Thoracic aorta (tissue), 2 donors: ENCODE data around the gene CYB5R4. TPM values are rescaled to one million over a fixed set of nuclear protein-coding genes. Genes with fewer than 3 reads are reported as not detected.

Experiments
- ATAC-seq: fragments of 150-250 bp; one replicate; pipeline ENCODE4 v1.8.0; 2017; ENCODE audit warnings: low read depth; ENCODE audit not compliant: insufficient number of reproducible peaks, low FRiP score
- DNase-seq: peaks from one replicate; pipeline ENCODE4 v3.0.0-alpha.2; 2020; ENCODE audit warnings: low spot score
- H3K27ac ChIP-seq, 2 donors: fragments of 200-600 bp; sonication (generic); 1 replicate in 1 of 2; 2 replicates in 1 of 2; pipeline ENCODE4 v1.5.1; 2016; ENCODE audit warnings: mild to moderate bottlenecking in 2 of 2, moderate library complexity in 2 of 2
- H3K27me3 ChIP-seq: fragments of 200-600 bp; sonication (generic); replicated peaks from 2 replicates; pipeline ENCODE4 v1.6.0; 2016; ENCODE audit warnings: mild to moderate bottlenecking; ENCODE audit not compliant: insufficient read depth
- H3K36me3 ChIP-seq: fragments of 200-600 bp; sonication (generic); one replicate; pipeline ENCODE4 v1.5.1; 2016
- H3K4me1 ChIP-seq, 2 donors: fragments of 200-600 bp; sonication (generic); 1 replicate in 1 of 2; 2 replicates in 1 of 2; pipeline versions ENCODE4 v1.5.1 to v1.6.0; 2016; ENCODE audit warnings: low read depth in 2 of 2, mild to moderate bottlenecking in 1 of 2; ENCODE audit not compliant: control insufficient read depth in 1 of 2
- H3K4me3 ChIP-seq: fragments of 200-600 bp; sonication (generic); 2 replicates; pipeline ENCODE4 v1.5.1; 2016; ENCODE audit warnings: mild to moderate bottlenecking
- H3K9me3 ChIP-seq: fragments of 200-600 bp; sonication (generic); 2 replicates; pipeline ENCODE4 v1.5.1; 2016
- total RNA-seq, 2 donors: library from RNA; depleted of rRNA; stranded (reverse); fragments of >200 nt; gene quantifications; one replicate each; pipeline versions ENCODE4 v1.1.0 to v1.2.3, GENCODE V29; 2016
- TF ChIP-seq, protein P1 (sequence below): fragments of 200-600 bp; sonication (generic); IDR thresholded peaks from one replicate; pipeline ENCODE4 v1.5.1; 2019; ENCODE audit warnings: antibody characterized with exemption

CYB5R4 gene
- total RNA-seq, 2 donors from 2014 or later: 9.1 to 16.2 TPM

DNA sequence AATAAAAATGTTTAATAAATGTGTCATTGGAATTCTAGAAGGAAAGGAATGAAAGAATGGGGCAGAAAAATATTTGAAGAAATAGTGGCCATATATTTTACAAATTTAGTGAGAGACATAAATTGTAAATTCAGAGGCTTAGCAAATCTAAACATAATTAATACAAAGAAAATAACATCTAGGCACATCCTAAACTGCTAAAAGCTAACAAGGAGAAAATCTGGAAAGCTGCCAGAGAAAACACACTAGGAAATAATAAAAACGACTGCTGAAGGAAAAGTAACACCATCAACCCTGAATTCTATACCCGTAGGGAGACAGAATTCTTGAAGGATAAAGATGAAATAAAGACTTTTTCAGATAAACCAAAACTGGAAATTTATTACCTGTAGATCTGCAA lies 23.8 kb downstream of the CYB5R4 start:
- H3K36me3 ChIP-seq: no peaks in the 10 kb centered on the region
- DNase-seq (no peak), ATAC-seq (no peak)
- TF ChIP-seq, protein P1, sequence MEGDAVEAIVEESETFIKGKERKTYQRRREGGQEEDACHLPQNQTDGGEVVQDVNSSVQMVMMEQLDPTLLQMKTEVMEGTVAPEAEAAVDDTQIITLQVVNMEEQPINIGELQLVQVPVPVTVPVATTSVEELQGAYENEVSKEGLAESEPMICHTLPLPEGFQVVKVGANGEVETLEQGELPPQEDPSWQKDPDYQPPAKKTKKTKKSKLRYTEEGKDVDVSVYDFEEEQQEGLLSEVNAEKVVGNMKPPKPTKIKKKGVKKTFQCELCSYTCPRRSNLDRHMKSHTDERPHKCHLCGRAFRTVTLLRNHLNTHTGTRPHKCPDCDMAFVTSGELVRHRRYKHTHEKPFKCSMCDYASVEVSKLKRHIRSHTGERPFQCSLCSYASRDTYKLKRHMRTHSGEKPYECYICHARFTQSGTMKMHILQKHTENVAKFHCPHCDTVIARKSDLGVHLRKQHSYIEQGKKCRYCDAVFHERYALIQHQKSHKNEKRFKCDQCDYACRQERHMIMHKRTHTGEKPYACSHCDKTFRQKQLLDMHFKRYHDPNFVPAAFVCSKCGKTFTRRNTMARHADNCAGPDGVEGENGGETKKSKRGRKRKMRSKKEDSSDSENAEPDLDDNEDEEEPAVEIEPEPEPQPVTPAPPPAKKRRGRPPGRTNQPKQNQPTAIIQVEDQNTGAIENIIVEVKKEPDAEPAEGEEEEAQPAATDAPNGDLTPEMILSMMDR: no peak
- H3K9me3 ChIP-seq: no peaks in the 10 kb centered on the region
- H3K4me1 ChIP-seq: peaks cover 13 to 34% of the 10 kb centered on the region in 2 donors
- H3K27ac ChIP-seq: no peak overlapping the region
- no peak overlapping the region for H3K4me3 ChIP-seq
- no peaks in the 10 kb centered on the region for H3K27me3 ChIP-seq

DNA sequence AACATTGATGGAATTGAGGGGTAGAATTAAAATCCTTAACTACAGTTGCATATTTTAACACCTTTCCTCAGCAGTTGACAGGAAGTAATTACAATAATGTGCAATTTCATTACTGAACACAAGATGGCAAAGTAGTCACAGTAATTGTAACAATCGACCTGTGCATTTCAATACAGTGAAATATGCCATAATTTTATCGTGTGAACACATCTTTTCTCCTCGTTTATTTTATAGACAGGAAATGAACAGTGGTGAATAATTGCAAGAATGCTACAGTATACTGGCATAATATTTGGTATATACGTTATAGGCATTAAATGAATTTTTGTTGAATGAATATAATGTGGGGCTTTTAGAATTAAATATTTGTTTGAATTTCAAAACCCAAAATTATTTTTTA lies 25.0 kb downstream of the CYB5R4 start:
- TF ChIP-seq, protein P1: peak; percentile 74
- Histone ChIP-seq H3K4me3 (peak overlapping the region; percentile 37), H3K4me1 (peaks cover 13 to 34% of the 10 kb centered on the region in 2 donors), H3K27me3 (no peaks in the 10 kb centered on the region), H3K27ac (no peak overlapping the region), H3K36me3 (no peaks in the 10 kb centered on the region), H3K9me3 (no peaks in the 10 kb centered on the region)
- ATAC-seq (no peak), DNase-seq (no peak)

DNA sequence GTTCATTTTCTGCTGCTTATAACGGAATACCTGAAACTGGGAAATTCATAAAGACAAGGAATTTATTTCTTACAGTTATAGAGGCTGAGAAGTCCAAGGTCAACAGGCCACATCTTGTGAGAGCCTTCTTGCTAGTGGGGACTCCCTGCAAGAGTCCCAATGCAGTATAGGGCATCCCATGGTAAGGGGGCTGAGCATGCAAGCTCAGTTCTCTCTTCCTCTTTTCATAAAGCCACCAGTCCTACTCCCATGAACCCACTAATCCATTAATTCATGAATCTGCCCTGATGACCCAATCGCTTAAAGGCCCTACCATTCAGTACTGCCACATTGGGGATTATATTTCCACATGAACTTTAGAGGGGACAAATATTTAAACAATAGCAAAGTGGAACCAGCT lies 26.5 kb downstream of the CYB5R4 start:
- peaks cover 13 to 34% of the 10 kb centered on the region in 2 donors for H3K4me1 ChIP-seq

DNA sequence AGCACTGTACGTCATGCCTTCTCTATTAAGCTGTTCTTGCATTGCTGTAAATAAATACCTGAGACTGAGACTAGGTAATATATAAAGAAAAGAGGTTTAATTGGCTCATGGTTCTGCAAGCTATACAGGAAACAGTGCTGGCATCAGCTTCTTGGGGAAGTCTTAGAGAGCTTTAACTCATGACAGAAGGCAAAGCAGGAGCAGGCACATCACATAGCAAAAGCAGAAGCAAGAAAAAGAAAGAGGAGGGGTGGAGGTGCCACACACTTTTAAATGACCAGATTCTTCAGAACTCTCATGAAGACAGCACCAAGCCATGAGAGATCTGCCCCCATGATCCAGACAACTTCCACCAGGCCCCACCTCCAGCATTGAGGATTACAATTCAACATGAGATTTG lies 30.1 kb downstream of the CYB5R4 start:
- H3K36me3 ChIP-seq: peaks cover under 1% of the 10 kb centered on the region
- no peak overlapping the region for H3K27ac ChIP-seq
- no peak for ATAC-seq
- H3K4me1 ChIP-seq: peaks cover 12 to 25% of the 10 kb centered on the region in 2 donors
- TF ChIP-seq, protein P1: no peak
- no peaks in the 10 kb centered on the region for H3K27me3 ChIP-seq
- H3K9me3 ChIP-seq: no peaks in the 10 kb centered on the region
- no peak for DNase-seq
- no peak overlapping the region for H3K4me3 ChIP-seq

More for the DNA sequence above, 26.5 kb downstream of the CYB5R4 start:
- ATAC-seq (no peak), DNase-seq (no peak)
- H3K27me3 ChIP-seq: no peaks in the 10 kb centered on the region
- peak overlapping the region in 1 of 2 donors; percentile 21 for H3K27ac ChIP-seq
- no peaks in the 10 kb centered on the region for H3K9me3 ChIP-seq
- H3K36me3 ChIP-seq: no peaks in the 10 kb centered on the region
- H3K4me3 ChIP-seq: no peak overlapping the region
- TF ChIP-seq, protein P1: no peak

DNA sequence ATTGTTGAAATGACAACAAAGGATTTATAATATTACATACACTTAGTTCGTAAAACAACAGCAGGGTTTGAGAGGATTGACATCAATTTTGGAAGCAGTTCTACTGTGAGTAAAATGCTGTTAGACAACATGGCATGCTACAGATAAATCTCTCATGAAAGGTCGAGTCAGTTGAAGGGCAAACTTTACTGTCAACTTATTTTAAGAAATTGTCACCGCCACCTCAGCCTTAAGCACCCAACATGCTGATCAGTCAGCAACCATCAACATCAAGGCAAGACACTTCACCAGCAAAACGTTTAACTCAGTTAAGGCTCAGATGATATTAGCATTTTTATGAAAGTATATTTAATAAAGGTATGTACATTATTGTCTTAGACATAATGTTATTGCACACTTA lies 31.0 kb downstream of the CYB5R4 start:
- TF ChIP-seq, protein P1: no peak
- Histone ChIP-seq H3K9me3 (no peaks in the 10 kb centered on the region), H3K36me3 (peaks cover 3% of the 10 kb centered on the region), H3K27ac (no peak overlapping the region), H3K27me3 (no peaks in the 10 kb centered on the region), H3K4me1 (peaks cover 6 to 19% of the 10 kb centered on the region in 2 donors), H3K4me3 (no peak overlapping the region)
- ATAC-seq (no peak), DNase-seq (no peak)
